ENCODE measurements around the gene FAM111A. TPM values are rescaled to one million over a fixed set of nuclear protein-coding genes. Genes with fewer than 3 reads are reported as not detected.

Gene FAM111A
- total RNA-seq, 1 experiment from 2014 or later, result 20.1 TPM

DNA sequence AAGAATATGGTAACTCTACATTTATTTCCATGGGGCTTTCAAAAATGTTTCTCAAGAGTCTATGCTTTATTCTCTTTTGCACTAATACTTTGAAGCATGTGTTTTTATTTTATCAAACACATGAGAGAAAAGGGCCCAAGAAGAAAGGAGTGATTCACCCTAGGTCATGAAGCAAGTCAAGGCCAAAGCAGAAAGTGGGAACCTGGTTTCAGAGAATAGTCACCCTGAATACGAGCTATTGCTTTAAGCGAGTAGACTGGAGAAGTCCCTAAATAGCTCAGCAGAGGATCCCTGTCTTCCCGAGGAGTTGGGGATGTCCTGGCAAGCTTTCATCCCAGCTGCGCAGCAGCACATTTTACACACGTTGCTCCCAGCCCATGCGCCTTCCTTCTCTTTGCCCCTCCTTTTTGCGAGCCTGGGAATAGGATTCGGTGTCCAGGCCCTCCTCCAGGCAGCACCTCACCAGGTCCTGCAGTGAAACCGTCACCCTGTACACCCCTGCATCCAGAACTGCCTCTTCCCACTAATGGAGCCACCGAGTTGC is 51.0 kb downstream of the FAM111A start:
- no peak overlapping the region for H4K5ac ChIP-seq (ENCODE audit: insufficient read length, low read depth, low read length)
- no peaks in the 10 kb centered on the region for H3K27me3 Mint-ChIP-seq (ENCODE audit: low read depth)
- no peak overlapping the region for H3K9ac ChIP-seq (ENCODE audit: extremely low read depth, insufficient read length, low read length)
- no CpG with 5 or more reads among the region's 10 CpGs for WGBS (ENCODE audit: extremely low coverage, insufficient read length, low lambda C conversion rate)
- no peak overlapping the region for H3K27ac ChIP-seq (ENCODE audit: insufficient read length, low read depth, low read length)
- no peaks in the 10 kb centered on the region for H3K23me2 ChIP-seq (ENCODE audit: insufficient read length, low read depth, low read length, poor library complexity, severe bottlenecking)
- H3K4me2 ChIP-seq (ENCODE audit: insufficient read depth, insufficient read length, low read length), result no peak overlapping the region
- H3K79me2 ChIP-seq (ENCODE audit: insufficient read depth, low read length), result no peaks in the 10 kb centered on the region; the same call in 1 of the 2 replicates
- no peak for DNase-seq
- no peaks in the 10 kb centered on the region for H3K79me1 ChIP-seq (ENCODE audit: insufficient read depth, low read depth, low read length, poor library complexity, severe bottlenecking)
- H2BK5ac ChIP-seq (ENCODE audit: insufficient read length, low read length), result no peak overlapping the region
- H3K23ac ChIP-seq (ENCODE audit: insufficient read length, low read depth, low read length), result no peak overlapping the region
- H2BK120ac ChIP-seq (ENCODE audit: low read depth, low read length, poor library complexity, severe bottlenecking), result no peak overlapping the region
- no peaks in the 10 kb centered on the region for H3K27me3 ChIP-seq (ENCODE audit: insufficient read depth, low read length)
- H3K9me3 ChIP-seq (ENCODE audit: control insufficient read depth, low read depth, low read length), result peaks cover 6% of the 10 kb centered on the region
- H4K91ac ChIP-seq (ENCODE audit: insufficient read length, low read depth, low read length), result no peak overlapping the region
- no peak overlapping the region for H2BK15ac ChIP-seq (ENCODE audit: low read depth, low read length)
- H3K9me3 Mint-ChIP-seq, result peaks cover 0 to 4% of the 10 kb centered on the region in 2 experiments; a peak in 3 of 5 replicates
- H2BK12ac ChIP-seq (ENCODE audit: insufficient read length, low read depth, low read length), result no peak overlapping the region
- peaks cover 47 to 88% (median 64%) of the 10 kb centered on the region in 3 experiments for H3K36me3 Mint-ChIP-seq (ENCODE audit: insufficient read depth in 1 of 3, low read depth in 3 of 3)
- no peak overlapping the region for H4K8ac ChIP-seq (replicated peaks; ENCODE audit: insufficient read length, low read depth, low read length)
- no peaks in the 10 kb centered on the region for H4K20me1 ChIP-seq (ENCODE audit: control insufficient read depth, insufficient read depth, insufficient read length)
- H3K18ac ChIP-seq (ENCODE audit: insufficient read length, low read depth, low read length), result no peak overlapping the region
- no peak overlapping the region for H2AK5ac ChIP-seq (ENCODE audit: insufficient read length, low read length)
- H3T11ph ChIP-seq (ENCODE audit: low read length), result no peak overlapping the region
- no peak for TF ChIP-seq CTCF (conservative IDR thresholded peaks at IDR 0.05)
- no peak overlapping the region for H3K56ac ChIP-seq (ENCODE audit: insufficient read length, low read depth, low read length)
- no peaks in the 10 kb centered on the region for H3K4me1 ChIP-seq (ENCODE audit: insufficient read depth, low read length)
- no peak overlapping the region for H3K4ac ChIP-seq (ENCODE audit: low read depth, low read length)
- H3K27ac Mint-ChIP-seq, result no peak overlapping the region
- H2AFZ ChIP-seq (ENCODE audit: low read length), result no peak overlapping the region
- H3K4me1 Mint-ChIP-seq, result no peaks in the 10 kb centered on the region; a peak in 1 of 4 replicates
- H3K4me3 Mint-ChIP-seq, result no peak overlapping the region
- no peak overlapping the region for H3K14ac ChIP-seq (ENCODE audit: insufficient read depth, low read length)
- H2BK20ac ChIP-seq (ENCODE audit: low read depth, low read length, poor library complexity, severe bottlenecking), result no peak overlapping the region
